Measurements from ENCODE around the gene BCL10. TPM values are rescaled to one million over a fixed set of nuclear protein-coding genes. Genes with fewer than 3 reads are reported as not detected.

BCL10 gene
- polyA plus RNA-seq, 1 donor from 2014 or later = 17.3 TPM

GRCh38 chr1:85321237-85321964 lies 45.0 kb upstream of the BCL10 start:
- Histone ChIP-seq H3K79me2 (replicated peaks; ENCODE audit: insufficient read depth, low read length) (no peaks in the 10 kb centered on the region), H3K27me3 (ENCODE audit: insufficient read depth, low read depth, low read length) (no peaks in the 10 kb centered on the region), H3K4me2 (ENCODE audit: low read length) (no peak overlapping the region), H3K9me2 (ENCODE audit: insufficient read depth, low read length) (no peaks in the 10 kb centered on the region), H3K36me3 (ENCODE audit: insufficient read depth, low read length) (peaks cover 3% of the 10 kb centered on the region), H3K9me3 (ENCODE audit: low read length) (no peaks in the 10 kb centered on the region), H3F3A (ENCODE audit: insufficient read depth, low read length, poor library complexity, severe bottlenecking) (no peaks in the 10 kb centered on the region), H4K20me1 (ENCODE audit: insufficient read depth) (no peaks in the 10 kb centered on the region), H3K27ac (ENCODE audit: low read length) (no peak overlapping the region), H3K9ac (ENCODE audit: low read length) (no peak overlapping the region), H3K4me3 (ENCODE audit: low read length) (no peak overlapping the region), H2AFZ (ENCODE audit: low read depth, low read length) (no peak overlapping the region)
- no peak for TF ChIP-seq REST (IDR thresholded peaks at IDR 0.05; ENCODE audit: borderline replicate concordance)
- no peak for TF ChIP-seq RAD21 (conservative IDR thresholded peaks at IDR 0.05)
- TF ChIP-seq EZH2 (IDR thresholded peaks at IDR 0.05; ENCODE audit: borderline replicate concordance, insufficient read depth, low read length, poor library complexity, severe bottlenecking) = no peak
- TF ChIP-seq MXI1 (conservative IDR thresholded peaks at IDR 0.05; ENCODE audit: poor library complexity, severe bottlenecking) = no peak
- no peak for TF ChIP-seq TAF1 (IDR thresholded peaks at IDR 0.05; ENCODE audit: low read depth)
- TF ChIP-seq EP300 (conservative IDR thresholded peaks at IDR 0.05; ENCODE audit: poor library complexity, severe bottlenecking) = no peak
- TF ChIP-seq SMC3 (conservative IDR thresholded peaks at IDR 0.05; ENCODE audit: poor library complexity) = no peak
- no peak for TF ChIP-seq CTCF (IDR thresholded peaks at IDR 0.05; ENCODE audit: poor library complexity, severe bottlenecking)
- no peak for TF ChIP-seq POLR2AphosphoS5 (IDR thresholded peaks at IDR 0.05)

- TF ChIP-seq TAF1 (IDR thresholded peaks at IDR 0.05; ENCODE audit: low read depth) = no peak
- TF ChIP-seq POLR2AphosphoS5 (IDR thresholded peaks at IDR 0.05) = no peak
- no peak for TF ChIP-seq MXI1 (conservative IDR thresholded peaks at IDR 0.05; ENCODE audit: poor library complexity, severe bottlenecking)
- TF ChIP-seq REST (IDR thresholded peaks at IDR 0.05; ENCODE audit: borderline replicate concordance) = no peak
- TF ChIP-seq EZH2 (IDR thresholded peaks at IDR 0.05; ENCODE audit: borderline replicate concordance, insufficient read depth, low read length, poor library complexity, severe bottlenecking) = no peak
- no peak for TF ChIP-seq RAD21 (conservative IDR thresholded peaks at IDR 0.05)
- TF ChIP-seq SMC3 (conservative IDR thresholded peaks at IDR 0.05; ENCODE audit: poor library complexity) = no peak
- no peak for TF ChIP-seq CTCF (IDR thresholded peaks at IDR 0.05; ENCODE audit: poor library complexity, severe bottlenecking)
- no peak for TF ChIP-seq EP300 (conservative IDR thresholded peaks at IDR 0.05; ENCODE audit: poor library complexity, severe bottlenecking)
- Histone ChIP-seq H3K79me2 (replicated peaks; ENCODE audit: insufficient read depth, low read length) (no peaks in the 10 kb centered on the region), H3K9me3 (ENCODE audit: low read length) (no peaks in the 10 kb centered on the region), H3F3A (ENCODE audit: insufficient read depth, low read length, poor library complexity, severe bottlenecking) (no peaks in the 10 kb centered on the region), H4K20me1 (ENCODE audit: insufficient read depth) (no peaks in the 10 kb centered on the region), H3K36me3 (ENCODE audit: insufficient read depth, low read length) (peaks cover 3% of the 10 kb centered on the region), H2AFZ (ENCODE audit: low read depth, low read length) (no peak overlapping the region), H3K4me2 (ENCODE audit: low read length) (no peak overlapping the region), H3K27me3 (ENCODE audit: insufficient read depth, low read depth, low read length) (no peaks in the 10 kb centered on the region), H3K27ac (ENCODE audit: low read length) (no peak overlapping the region), H3K9me2 (ENCODE audit: insufficient read depth, low read length) (no peaks in the 10 kb centered on the region), H3K4me3 (ENCODE audit: low read length) (no peak overlapping the region), H3K9ac (ENCODE audit: low read length) (no peak overlapping the region)
Observed at GRCh38 chr1:85320371-85321131, 44.1 kb upstream of the BCL10 start.
